ENCODE measurements around the gene GNAI2.

- TF ChIP-seq CTBP1 (IDR thresholded peaks at IDR 0.05; ENCODE audit: borderline replicate concordance) = no peak
- no peak for TF ChIP-seq SUZ12 (IDR thresholded peaks at IDR 0.05)
- TF ChIP-seq TARDBP (IDR thresholded peaks at IDR 0.05) = no peak
- no peak for TF ChIP-seq FOXK2 (IDR thresholded peaks at IDR 0.05)
- no peak for TF ChIP-seq ELF4 (IDR thresholded peaks at IDR 0.05)
- TF ChIP-seq L3MBTL2 (conservative IDR thresholded peaks at IDR 0.05) = no peak
- no peak for TF ChIP-seq FOXA1 (IDR thresholded peaks at IDR 0.05)
Observed at GRCh38 chr3:50187750-50188149, 48.3 kb upstream of the GNAI2 start.
